Measurements from ENCODE around the gene CTBP1.

- TF ChIP-seq USF1 (IDR thresholded peaks at IDR 0.05) (no peak), EP300 (IDR thresholded peaks at IDR 0.05; ENCODE audit: borderline replicate concordance) (no peak), YY1 (IDR thresholded peaks at IDR 0.05; ENCODE audit: low read depth) (no peak), TEAD4 (IDR thresholded peaks at IDR 0.05) (no peak), TCF12 (IDR thresholded peaks at IDR 0.05; ENCODE audit: low read depth) (no peak), CREB1 (IDR thresholded peaks at IDR 0.05; ENCODE audit: low read depth) (no peak), MAX (IDR thresholded peaks at IDR 0.05) (no peak), TAF1 (IDR thresholded peaks at IDR 0.05; ENCODE audit: low read depth) (no peak), RAD21 (IDR thresholded peaks at IDR 0.05; ENCODE audit: low read depth) (no peak), FOXM1 (IDR thresholded peaks at IDR 0.05; ENCODE audit: borderline replicate concordance, low read depth) (no peak)
These were observed 43.2 kb downstream of the CTBP1 start for GRCh38 chr4:1205586-1206298.
